SU-DHL-6 (cell line): ENCODE results near the gene ZNF385C.

Experiments used
- CTCF ChIP-seq: fragments of 200-600 bp; sonication (generic); IDR thresholded peaks from one replicate; pipeline ENCODE4 v1.5.1; 2017; ENCODE audit warnings: antibody characterized with exemption, mild to moderate bottlenecking, low read length, moderate library complexity; ENCODE audit not compliant: insufficient read depth, poor library complexity, severe bottlenecking
- EZH2phosphoT487 ChIP-seq: fragments of 200-600 bp; sonication (generic), shearing (Covaris generic); conservative IDR thresholded peaks from 2 replicates; pipeline ENCODE4 v1.6.1; 2018; ENCODE audit warnings: mild to moderate bottlenecking, antibody characterized with exemption, low read length, moderate library complexity, mixed read lengths

DNA sequence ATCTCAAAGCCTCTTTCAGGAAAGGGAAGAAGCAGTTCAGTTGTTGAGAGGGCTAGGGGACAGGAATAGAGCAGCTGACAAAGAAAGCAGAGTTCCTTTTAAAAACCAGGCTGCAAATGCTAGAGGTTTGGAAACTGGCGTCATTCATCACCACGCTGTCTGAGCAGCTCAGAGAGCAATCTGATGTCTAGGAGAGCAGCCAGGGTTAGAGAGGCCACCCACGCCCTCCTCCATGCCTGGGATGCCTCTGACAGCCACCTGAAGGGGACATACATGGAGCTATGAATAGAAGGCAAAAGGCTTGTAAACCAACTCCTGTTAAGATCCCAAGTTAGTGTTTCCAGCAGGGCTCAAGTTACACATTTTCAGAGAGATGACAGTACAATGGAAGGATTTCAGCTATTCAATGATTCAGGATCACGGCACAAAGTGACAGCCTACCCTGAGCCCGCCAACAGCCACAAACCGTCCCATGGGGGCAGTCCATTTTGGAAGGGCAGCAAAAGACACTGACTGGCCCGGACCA lies 44.2 kb upstream of the ZNF385C start:
- no peak for TF ChIP-seq CTCF
- no peak for TF ChIP-seq EZH2phosphoT487
